OCI-LY1 (cell line): ENCODE measurements around the gene EPM2A.
"Not testable (repeated sequence)": the region's sequence is repeated elsewhere in the genome, so short reads cannot be mapped to it uniquely, and the experiment has no call there.

Source experiments
- H2AFZ ChIP-seq: fragments of 200-600 bp; sonication (generic), shearing (Covaris generic); 2 replicates; pipeline ENCODE4 v1.6.0; 2014; ENCODE audit warnings: antibody characterized with exemption, mild to moderate bottlenecking, low read length
- H3F3A ChIP-seq: fragments of 200-600 bp; sonication (generic), shearing (Covaris generic); 2 replicates; pipeline ENCODE4 v1.6.0; 2014; ENCODE audit warnings: mild to moderate bottlenecking, antibody characterized with exemption, low read length, moderate library complexity; ENCODE audit not compliant: insufficient read depth
- H3K27ac ChIP-seq: fragments of 200-600 bp; sonication (generic); 2 replicates; pipeline ENCODE4 v1.5.1; 2014; ENCODE audit warnings: low read length, mixed run types, mild to moderate bottlenecking, low read depth; ENCODE audit not compliant: poor library complexity, severe bottlenecking
- H3K27me3 ChIP-seq: fragments of 200-600 bp; sonication (generic); 2 replicates; pipeline ENCODE4 v1.6.0; 2014; ENCODE audit warnings: antibody characterized with exemption, mild to moderate bottlenecking, low read length, moderate library complexity; ENCODE audit not compliant: insufficient read depth
- H3K36me3 ChIP-seq: fragments of 200-600 bp; sonication (generic); 2 replicates; pipeline ENCODE4 v1.6.1; 2014; ENCODE audit warnings: mild to moderate bottlenecking, antibody characterized with exemption, low read length, moderate library complexity, mixed read lengths; ENCODE audit not compliant: insufficient read depth
- H3K4me1 ChIP-seq: fragments of 200-600 bp; sonication (generic); 2 replicates; pipeline ENCODE4 v1.5.1; 2014; ENCODE audit warnings: mild to moderate bottlenecking, low read length, moderate library complexity; ENCODE audit not compliant: insufficient read depth, severe bottlenecking
- H3K4me2 ChIP-seq: fragments of 200-600 bp; sonication (generic), shearing (Covaris generic); 2 replicates; pipeline ENCODE4 v1.6.1; 2014; ENCODE audit warnings: low read length
- H3K4me3 ChIP-seq: fragments of 200-600 bp; sonication (generic); 2 replicates; pipeline ENCODE4 v1.5.1; 2014; ENCODE audit warnings: low read length, low read depth, mild to moderate bottlenecking, mixed read lengths; ENCODE audit not compliant: poor library complexity, severe bottlenecking
- H3K79me2 ChIP-seq: fragments of 200-600 bp; shearing (Covaris generic); 2 replicates; pipeline ENCODE4 v1.6.1; 2016; ENCODE audit warnings: mixed run types, low read length, mixed read lengths; ENCODE audit not compliant: insufficient read depth
- H3K9ac ChIP-seq: fragments of 200-600 bp; sonication (generic), shearing (Covaris generic); 2 replicates; pipeline ENCODE4 v1.6.1; 2014; ENCODE audit warnings: mild to moderate bottlenecking, low read length, mixed read lengths
- H3K9me2 ChIP-seq: fragments of 200-600 bp; sonication (generic), shearing (Covaris generic); 2 replicates; pipeline ENCODE4 v1.6.1; 2014; ENCODE audit warnings: low read depth, mild to moderate bottlenecking, low read length, mixed read lengths
- H3K9me3 ChIP-seq: fragments of 200-600 bp; shearing (Covaris generic); 2 replicates; pipeline ENCODE4 v1.6.1; 2014; ENCODE audit warnings: low read length, mixed read lengths
- H4K20me1 ChIP-seq: fragments of 200-600 bp; sonication (generic), shearing (Covaris generic); 2 replicates; pipeline ENCODE4 v1.6.0; 2016; ENCODE audit warnings: mild to moderate bottlenecking, low read length; ENCODE audit not compliant: insufficient read depth
- CTCF ChIP-seq: fragments of 200-600 bp; sonication (generic), shearing (Covaris generic); IDR thresholded peaks from 2 replicates; pipeline ENCODE4 v1.5.1; 2017; ENCODE audit warnings: mild to moderate bottlenecking, antibody characterized with exemption, low read length, moderate library complexity, mixed read lengths
- EZH2 ChIP-seq: fragments of 200-600 bp; sonication (generic), shearing (Covaris generic); IDR thresholded peaks from 2 replicates; pipeline ENCODE4 v1.8.0; 2017; ENCODE audit warnings: borderline replicate concordance, mixed run types, mild to moderate bottlenecking, antibody characterized with exemption, low read length, moderate library complexity, mixed read lengths

The EPM2A gene

GRCh38 chr6:145705561-145705960 is 29.8 kb downstream of the EPM2A start:
- H3F3A ChIP-seq: no peaks in the 10 kb centered on the region
- no peaks in the 10 kb centered on the region for H4K20me1 ChIP-seq
- H3K4me1 ChIP-seq: peaks cover 6% of the 10 kb centered on the region
- H3K79me2 ChIP-seq: no peaks in the 10 kb centered on the region
- no peak overlapping the region for H2AFZ ChIP-seq
- H3K27me3 ChIP-seq: no peaks in the 10 kb centered on the region
- H3K27ac ChIP-seq: no peak overlapping the region
- no peak overlapping the region for H3K9ac ChIP-seq
- H3K9me3 ChIP-seq: no peaks in the 10 kb centered on the region
- peaks cover 10% of the 10 kb centered on the region for H3K36me3 ChIP-seq
- TF ChIP-seq EZH2 (no peak), CTCF (no peak)
- H3K4me2 ChIP-seq: no peak overlapping the region
- H3K9me2 ChIP-seq: no peaks in the 10 kb centered on the region
- H3K4me3 ChIP-seq: no peak overlapping the region

DNA sequence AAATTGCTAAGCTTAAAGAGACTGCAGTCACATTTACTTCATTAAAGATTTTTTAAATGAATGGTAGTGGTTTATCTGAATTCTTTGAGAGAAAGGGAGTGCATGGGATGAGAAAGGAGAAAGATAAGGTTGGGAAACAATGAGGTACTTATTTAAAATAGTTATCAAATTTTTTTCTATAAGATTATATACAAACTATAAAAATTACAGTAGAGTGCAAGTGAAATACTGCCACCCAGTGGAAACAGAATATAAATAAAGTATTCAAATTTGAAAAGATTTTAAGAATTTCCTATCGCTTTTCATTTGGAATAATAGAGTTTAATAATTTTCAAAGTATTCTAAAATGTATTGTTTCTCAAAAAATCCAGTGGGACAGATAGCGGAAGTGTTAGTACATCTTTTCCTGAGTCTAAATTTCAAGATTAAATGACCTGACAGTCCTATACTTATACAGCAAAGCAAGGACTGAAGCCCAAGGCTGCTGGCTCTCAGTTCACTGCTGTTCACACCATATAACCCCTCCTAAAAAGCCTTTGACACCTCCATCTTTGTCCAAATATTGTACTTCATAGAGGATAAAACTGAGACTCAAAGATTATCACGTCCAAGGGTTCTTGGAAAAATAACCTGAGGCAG is 31.1 kb downstream of the EPM2A start:
- Histone ChIP-seq H3K4me1 (peaks cover 6% of the 10 kb centered on the region), H3K4me2 (no peak overlapping the region), H3K27ac (no peak overlapping the region), H3K36me3 (peaks cover 10% of the 10 kb centered on the region), H3K9me3 (no peaks in the 10 kb centered on the region), H3K27me3 (no peaks in the 10 kb centered on the region), H3K9ac (no peak overlapping the region), H3K79me2 (no peaks in the 10 kb centered on the region), H3K9me2 (no peaks in the 10 kb centered on the region), H3K4me3 (no peak overlapping the region), H4K20me1 (no peaks in the 10 kb centered on the region), H3F3A (no peaks in the 10 kb centered on the region), H2AFZ (no peak overlapping the region)
- TF ChIP-seq EZH2: no peak
- peak; percentile 38; the same call in 1 of the 2 replicates for TF ChIP-seq CTCF

- H4K20me1 ChIP-seq: no peaks in the 10 kb centered on the region
- no peaks in the 10 kb centered on the region for H3K79me2 ChIP-seq
- no peaks in the 10 kb centered on the region for H3F3A ChIP-seq
- no peaks in the 10 kb centered on the region for H3K36me3 ChIP-seq
- no peak for TF ChIP-seq EZH2
- no peak for TF ChIP-seq CTCF
- H3K4me3 ChIP-seq: no peak overlapping the region
- no peaks in the 10 kb centered on the region for H3K4me1 ChIP-seq
- H3K27ac ChIP-seq: no peak overlapping the region
- H3K9me2 ChIP-seq: no peaks in the 10 kb centered on the region
- no peaks in the 10 kb centered on the region for H3K9me3 ChIP-seq
- no peaks in the 10 kb centered on the region for H3K27me3 ChIP-seq
- H3K4me2 ChIP-seq: no peak overlapping the region
- no peak overlapping the region for H3K9ac ChIP-seq
- H2AFZ ChIP-seq: no peak overlapping the region
These were observed 35.9 kb downstream of the EPM2A start for GRCh38 chr6:145699462-145699861.

GRCh38 chr6:145697401-145697800 is 37.9 kb downstream of the EPM2A start:
- not testable (repeated sequence) for H3K36me3 ChIP-seq, H3K4me2 ChIP-seq, H4K20me1 ChIP-seq, H3K4me3 ChIP-seq, H3K79me2 ChIP-seq, H3K4me1 ChIP-seq, H3K9me3 ChIP-seq, H3K9ac ChIP-seq, H2AFZ ChIP-seq, H3K27ac ChIP-seq, H3F3A ChIP-seq, H3K9me2 ChIP-seq, H3K27me3 ChIP-seq
